Mucosa of stomach (tissue), 1 donor: ENCODE measurements around the gene SPDYE5.
"Not testable (repeated sequence)": the region's sequence is repeated elsewhere in the genome, so short reads cannot be mapped to it uniquely, and the experiment has no call there.

ENCODE experiments used
- H3K27me3 ChIP-seq: one replicate; pipeline ENCODE4 v1.7.0; 2013; ENCODE audit warnings: mild to moderate bottlenecking, low read length; ENCODE audit not compliant: control insufficient read depth, insufficient read depth
- H3K36me3 ChIP-seq: one replicate; pipeline ENCODE4 v1.7.0; 2013; ENCODE audit warnings: low read length; ENCODE audit not compliant: control insufficient read depth, insufficient read depth
- H3K4me1 ChIP-seq: one replicate; pipeline ENCODE4 v1.7.0; 2013; ENCODE audit warnings: mild to moderate bottlenecking, low read length; ENCODE audit not compliant: control insufficient read depth, insufficient read depth
- H3K4me3 ChIP-seq: one replicate; pipeline ENCODE4 v1.7.0; 2013; ENCODE audit warnings: low read length
- H3K9ac ChIP-seq: one replicate; pipeline ENCODE4 v1.7.0; 2013; ENCODE audit warnings: mild to moderate bottlenecking, low read length, moderate library complexity
- H3K9me3 ChIP-seq: one replicate; pipeline ENCODE4 v1.7.0; 2013; ENCODE audit warnings: mild to moderate bottlenecking, low read length, moderate library complexity; ENCODE audit not compliant: control insufficient read depth
- donor health status: Pancreatic carcinoma.

The SPDYE5 gene

GRCh38 chr7:75492020-75492419 lies at the start of gene SPDYE5:
Gene SPDYE5, plus strand, starts transcription at chr7:75492320. Its CDS starts 1,728 bp downstream, at chr7:75494048.
- H3K9ac ChIP-seq = not testable (repeated sequence)

GRCh38 chr7:75442465-75443111 lies 49.5 kb upstream of the SPDYE5 start:
- not testable (repeated sequence) for H3K36me3 ChIP-seq, H3K27me3 ChIP-seq, H3K9me3 ChIP-seq, H3K4me3 ChIP-seq, H3K4me1 ChIP-seq
- H3K9ac ChIP-seq = peak overlapping the region; percentile 70

More at GRCh38 chr7:75492020-75492419, at the start of gene SPDYE5:
- H3K27me3 ChIP-seq, H3K4me3 ChIP-seq, H3K9me3 ChIP-seq, H3K36me3 ChIP-seq, H3K4me1 ChIP-seq: not testable (repeated sequence)

GRCh38 chr7:75449946-75450345 lies 42.2 kb upstream of the SPDYE5 start:
- H3K4me3 ChIP-seq, H3K4me1 ChIP-seq, H3K27me3 ChIP-seq, H3K36me3 ChIP-seq, H3K9ac ChIP-seq, H3K9me3 ChIP-seq: not testable (repeated sequence)

GRCh38 chr7:75452494-75452955 lies 39.6 kb upstream of the SPDYE5 start:
- not testable (repeated sequence) for H3K36me3 ChIP-seq, H3K4me3 ChIP-seq, H3K27me3 ChIP-seq, H3K4me1 ChIP-seq, H3K9ac ChIP-seq, H3K9me3 ChIP-seq

- H3K9ac ChIP-seq, H3K36me3 ChIP-seq, H3K4me3 ChIP-seq, H3K27me3 ChIP-seq, H3K4me1 ChIP-seq, H3K9me3 ChIP-seq: not testable (repeated sequence)
Observed at GRCh38 chr7:75456403-75456802, 35.7 kb upstream of the SPDYE5 start.

GRCh38 chr7:75458034-75458433 lies 34.1 kb upstream of the SPDYE5 start:
- H3K9me3 ChIP-seq, H3K9ac ChIP-seq, H3K36me3 ChIP-seq, H3K4me1 ChIP-seq, H3K4me3 ChIP-seq, H3K27me3 ChIP-seq: not testable (repeated sequence)

GRCh38 chr7:75460541-75460940 lies 31.6 kb upstream of the SPDYE5 start:
- H3K4me3 ChIP-seq, H3K4me1 ChIP-seq, H3K27me3 ChIP-seq, H3K9ac ChIP-seq, H3K9me3 ChIP-seq, H3K36me3 ChIP-seq: not testable (repeated sequence)

GRCh38 chr7:75470166-75470565 lies 22.0 kb upstream of the SPDYE5 start:
- H3K9me3 ChIP-seq, H3K9ac ChIP-seq, H3K27me3 ChIP-seq, H3K36me3 ChIP-seq, H3K4me3 ChIP-seq, H3K4me1 ChIP-seq: not testable (repeated sequence)

- H3K36me3 ChIP-seq, H3K9me3 ChIP-seq, H3K9ac ChIP-seq: not testable (repeated sequence)
Observed at GRCh38 chr7:75477457-75477856, 14.7 kb upstream of the SPDYE5 start.

GRCh38 chr7:75480313-75480712 lies 11.8 kb upstream of the SPDYE5 start:
- H3K9ac ChIP-seq, H3K27me3 ChIP-seq, H3K9me3 ChIP-seq, H3K4me3 ChIP-seq, H3K4me1 ChIP-seq, H3K36me3 ChIP-seq: not testable (repeated sequence)

More at GRCh38 chr7:75477457-75477856, 14.7 kb upstream of the SPDYE5 start:
- not testable (repeated sequence) for H3K4me3 ChIP-seq, H3K27me3 ChIP-seq, H3K4me1 ChIP-seq

GRCh38 chr7:75485355-75485978 lies 6.7 kb upstream of the SPDYE5 start:
- H3K4me1 ChIP-seq, H3K9me3 ChIP-seq, H3K36me3 ChIP-seq, H3K27me3 ChIP-seq: not testable (repeated sequence)
- Histone ChIP-seq H3K4me3 (peak overlapping the region; percentile 17), H3K9ac (peak overlapping the region; percentile 76)

- peak within 1 kb of the TSS; percentile 76 for H3K9ac ChIP-seq
- not testable (repeated sequence) for H3K36me3 ChIP-seq
Observed at GRCh38 chr7:75485979-75486643, 6.0 kb upstream of the SPDYE5 start, which contains the start of gene POM121C. Gene POM121C, minus strand, starts transcription at chr7:75486299. Its CDS starts 44,803 bp downstream, at chr7:75441496.

More at GRCh38 chr7:75485979-75486643, 6.0 kb upstream of the SPDYE5 start, which contains the start of gene POM121C:
- not testable (repeated sequence) for H3K27me3 ChIP-seq, H3K9me3 ChIP-seq, H3K4me1 ChIP-seq
- peak within 1 kb of the TSS; percentile 17 for H3K4me3 ChIP-seq
